Skin epidermis (tissue), 12 donors: ENCODE results near the gene UCN.
A peak's percentile ranks its signal among the peaks of the same experiment; 100 is the strongest.
"Not testable (repeated sequence)": the region's sequence is repeated elsewhere in the genome, so short reads cannot be mapped to it uniquely, and the experiment has no call there.

ENCODE experiments used
- H3K27ac ChIP-seq, 21 experiments: fragments of 200-600 bp; sonication (generic) in 11 of 21; one replicate each; pipeline ENCODE4 v1.5.0; 2020; ENCODE audit warnings: mild to moderate bottlenecking in 3 of 21, inconsistent platforms in 2 of 21, moderate library complexity in 2 of 21
- H3K4me3 ChIP-seq, 7 experiments: fragments of 200-600 bp; sonication (generic) in 2 of 7; one replicate each; pipeline ENCODE4 v1.5.0; 2020; ENCODE audit warnings: inconsistent platforms in 2 of 7, mild to moderate bottlenecking in 2 of 7, moderate library complexity in 1 of 7

UCN gene

GRCh38 chr2:27291865-27292264, 16.4 kb downstream of the UCN start:
- Histone ChIP-seq H3K27ac (no peak overlapping the region), H3K4me3 (no peak overlapping the region)

GRCh38 chr2:27290549-27290948, 17.7 kb downstream of the UCN start:
- Histone ChIP-seq H3K4me3 (no peak overlapping the region), H3K27ac (no peak overlapping the region)

DNA sequence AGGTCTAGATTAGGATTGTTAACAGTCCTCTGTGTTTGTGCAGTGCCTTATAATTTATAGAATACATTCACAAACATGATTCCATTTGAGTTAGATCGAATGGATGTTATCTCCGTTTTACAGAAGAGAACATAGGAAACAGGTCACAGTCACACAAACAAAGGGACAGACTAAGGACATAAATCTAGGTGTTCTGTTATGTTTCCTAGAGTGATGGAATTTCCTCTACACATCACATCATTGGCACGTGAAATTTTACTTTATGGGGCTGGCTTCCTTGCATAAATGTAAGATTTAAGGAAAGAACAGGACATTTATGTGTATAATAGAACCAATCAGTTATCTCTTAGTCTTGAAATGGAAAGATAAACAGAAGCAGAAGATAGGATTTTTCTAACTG, 19.6 kb downstream of the UCN start:
- Histone ChIP-seq H3K27ac (no peak overlapping the region), H3K4me3 (no peak overlapping the region)

DNA sequence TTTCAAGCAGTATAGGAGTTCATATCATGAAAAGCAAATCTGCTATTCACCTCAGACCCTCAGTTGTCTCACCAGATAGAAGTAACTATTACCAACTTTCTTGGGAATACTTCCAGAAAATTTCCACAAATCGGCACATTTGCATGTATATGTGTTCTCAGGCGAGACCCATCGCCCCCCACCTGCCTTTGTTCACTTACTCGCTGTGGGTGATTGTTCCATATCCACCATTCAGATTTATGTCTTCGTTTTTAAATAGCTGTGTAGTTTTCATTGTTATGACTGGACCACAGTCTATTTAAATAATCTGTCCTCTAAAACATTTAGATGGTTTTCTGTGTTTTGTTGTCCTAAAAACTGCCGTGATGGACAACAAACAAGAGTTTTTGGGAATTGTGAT, 22.8 kb downstream of the UCN start:
- Histone ChIP-seq H3K4me3 (no peak overlapping the region), H3K27ac (no peak overlapping the region)

DNA sequence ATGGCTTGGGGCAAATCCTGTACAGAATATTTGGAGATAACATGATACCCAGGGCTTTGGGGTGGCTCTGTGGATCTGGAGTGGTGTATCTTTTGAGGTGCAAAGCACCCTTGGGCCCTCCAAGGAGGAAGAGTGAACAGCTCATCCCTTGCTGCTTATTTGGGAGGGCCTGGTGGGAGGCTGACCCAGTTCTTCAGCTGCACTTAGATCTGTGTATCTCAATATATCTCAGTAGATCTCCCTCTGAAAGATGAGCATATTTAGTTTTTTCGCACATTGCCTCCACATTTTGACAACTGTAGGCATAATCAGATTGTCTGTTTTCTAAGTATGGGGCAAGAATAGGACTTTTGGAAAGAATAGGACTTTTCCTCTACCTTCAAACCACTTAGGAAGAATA, 23.2 kb downstream of the UCN start:
- no peak overlapping the region for H3K27ac ChIP-seq
- no peak overlapping the region for H3K4me3 ChIP-seq

- H3K4me3 ChIP-seq = no peak overlapping the region
Measured at GRCh38 chr2:27282892-27283291, 25.4 kb downstream of the UCN start.

DNA sequence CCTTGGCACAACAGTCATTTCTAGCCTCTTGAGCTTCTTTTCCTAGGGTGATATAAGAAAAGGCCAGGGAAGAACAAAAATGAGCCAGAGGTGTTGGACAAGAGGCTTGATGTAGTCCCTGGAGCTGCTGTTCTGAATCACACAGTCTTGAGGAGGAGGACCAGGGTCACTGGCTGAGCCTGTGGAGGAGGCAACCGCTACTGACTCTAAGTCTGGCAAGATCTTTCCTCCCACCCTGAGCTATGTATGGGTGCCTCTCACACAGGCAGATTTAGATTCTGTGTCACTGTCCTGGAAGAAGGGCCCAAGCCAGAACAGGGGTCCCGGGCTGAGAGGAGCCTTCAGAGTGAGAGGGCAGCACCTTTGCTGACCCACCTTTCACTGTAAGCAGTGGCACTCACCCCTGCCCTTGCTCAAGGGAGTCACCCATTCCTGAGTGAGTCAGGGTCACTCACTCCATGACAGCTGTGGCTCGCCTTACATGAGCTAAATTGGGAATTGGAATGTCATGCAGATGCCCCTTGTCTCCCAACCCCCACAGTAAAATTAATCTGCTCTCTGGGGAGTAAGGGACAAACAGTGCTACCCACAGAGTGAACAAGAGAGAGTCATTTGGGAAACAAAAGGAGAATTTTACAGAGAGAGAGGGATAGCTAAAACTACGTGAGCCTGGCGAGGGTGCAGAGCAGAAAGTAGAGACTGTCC, 26.2 kb downstream of the UCN start, which contains the start of gene TRIM54:
Gene TRIM54 (plus strand): TSS at position 575 of the 705 bp plus-strand sequence. CDS start 303 bp downstream, outside the sequence.
- no peak within 1 kb of the TSS for H3K4me3 ChIP-seq
- no peak within 1 kb of the TSS for H3K27ac ChIP-seq

More at GRCh38 chr2:27282892-27283291, 25.4 kb downstream of the UCN start:
- H3K27ac ChIP-seq = no peak overlapping the region

- Histone ChIP-seq H3K27ac (no peak overlapping the region), H3K4me3 (no peak overlapping the region)
Measured at GRCh38 chr2:27281442-27281841, 26.8 kb downstream of the UCN start.

- H3K27ac ChIP-seq = no peak overlapping the region
- no peak overlapping the region for H3K4me3 ChIP-seq
Measured at GRCh38 chr2:27280826-27281225, 27.4 kb downstream of the UCN start.

GRCh38 chr2:27278010-27278409, 30.2 kb downstream of the UCN start:
- Histone ChIP-seq H3K4me3 (no peak overlapping the region), H3K27ac (no peak overlapping the region)

DNA sequence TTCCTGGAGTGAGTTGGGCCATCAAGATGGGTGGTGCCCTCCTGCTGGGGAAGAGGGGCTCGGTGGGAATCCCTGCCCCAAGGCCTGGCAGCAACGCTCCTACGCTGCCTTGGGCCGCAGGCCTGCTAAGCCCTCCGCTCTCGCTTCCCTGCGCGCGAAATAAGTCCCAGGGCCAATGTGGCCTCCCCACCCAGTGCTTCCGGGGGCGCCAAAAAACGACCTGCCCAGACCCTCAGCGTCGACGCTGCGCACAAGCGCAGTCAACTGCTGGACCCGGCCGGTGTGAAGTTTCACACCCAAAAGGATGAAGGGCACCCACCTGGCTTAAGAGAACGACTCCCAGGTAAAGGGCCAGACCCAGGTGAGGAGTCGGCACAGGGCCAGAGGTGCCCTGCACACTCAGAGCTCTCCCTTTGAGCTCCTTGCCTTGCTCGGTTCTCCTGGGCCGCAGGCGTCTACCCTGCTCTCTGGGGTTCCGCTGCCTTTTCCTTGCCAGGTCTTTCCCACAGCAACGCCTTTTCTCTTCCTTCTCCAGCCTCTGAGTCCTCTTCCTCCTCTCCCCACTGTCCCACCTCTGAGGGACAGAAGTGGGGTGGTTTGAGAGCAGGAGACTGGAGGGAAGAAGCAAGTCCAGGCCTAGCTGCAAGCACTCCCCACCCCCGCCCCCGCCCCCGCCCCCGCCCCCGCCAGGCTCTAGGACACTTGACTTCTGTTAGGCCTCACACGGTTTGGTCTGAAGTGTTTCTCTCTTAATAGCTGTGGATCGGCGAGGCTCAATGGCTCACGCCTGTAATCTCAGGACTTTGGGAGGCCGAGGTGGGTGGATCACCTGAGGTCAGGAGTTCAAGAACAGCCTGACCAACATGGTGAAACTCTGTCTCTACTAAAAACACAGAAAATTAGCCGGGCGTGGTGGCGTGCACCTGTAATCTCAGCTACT, 32.8 kb downstream of the UCN start, which contains the start of gene DNAJC5G:
Gene DNAJC5G (plus strand): TSS at position 223 of the 940 bp plus-strand sequence. CDS start 1,296 bp downstream, outside the sequence.
- no peak within 1 kb of the TSS for H3K27ac ChIP-seq

DNA sequence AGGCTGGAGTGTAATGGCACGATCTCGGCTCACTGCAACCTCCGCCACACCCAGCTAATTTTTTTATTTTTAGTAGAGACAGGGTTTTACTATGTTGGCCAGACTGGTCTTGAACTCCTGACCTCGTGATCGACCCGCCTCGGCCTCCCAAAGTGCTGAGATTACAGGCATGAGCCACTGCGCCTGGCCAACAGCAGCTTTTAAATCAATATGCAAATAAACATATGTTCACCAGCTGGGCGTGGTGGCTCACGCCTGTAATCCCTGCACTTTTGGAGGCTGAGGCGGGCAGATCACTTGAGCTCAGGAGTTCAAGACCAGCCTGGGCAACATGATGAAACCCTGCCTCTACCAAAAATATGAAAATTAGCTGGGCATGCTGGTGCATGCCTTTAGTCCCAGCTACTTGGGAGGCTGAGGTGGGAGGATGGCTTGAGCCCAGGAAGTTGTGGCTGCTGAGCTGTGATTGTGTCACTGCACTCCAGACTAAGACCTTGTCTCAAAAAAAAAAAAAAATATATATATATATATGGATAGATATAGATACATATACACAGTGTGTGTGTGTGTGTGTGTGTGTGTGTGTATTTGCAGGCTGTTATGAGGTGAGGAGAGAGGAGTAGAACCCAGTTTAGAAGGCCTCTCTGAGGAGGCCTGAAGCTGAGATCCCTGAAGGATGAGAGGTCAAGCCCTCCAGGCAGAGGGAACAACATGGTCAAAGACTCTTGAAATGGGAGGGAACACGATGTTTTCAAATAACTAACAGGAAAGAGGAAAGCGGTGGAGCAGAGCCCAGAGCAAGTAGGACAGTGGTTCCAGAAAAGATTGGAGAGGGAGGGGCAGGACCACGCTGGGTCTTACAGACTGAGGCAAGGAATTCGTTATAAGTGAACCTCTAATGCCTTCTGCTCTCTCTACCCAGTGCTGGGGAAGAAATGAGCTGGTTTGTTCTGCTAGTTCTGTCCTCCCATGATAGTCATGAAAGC, 35.4 kb downstream of the UCN start:
- H3K4me3 ChIP-seq, H3K27ac ChIP-seq: not testable (repeated sequence)

More for the DNA sequence above, 32.8 kb downstream of the UCN start, which contains the start of gene DNAJC5G:
- no peak within 1 kb of the TSS for H3K4me3 ChIP-seq

DNA sequence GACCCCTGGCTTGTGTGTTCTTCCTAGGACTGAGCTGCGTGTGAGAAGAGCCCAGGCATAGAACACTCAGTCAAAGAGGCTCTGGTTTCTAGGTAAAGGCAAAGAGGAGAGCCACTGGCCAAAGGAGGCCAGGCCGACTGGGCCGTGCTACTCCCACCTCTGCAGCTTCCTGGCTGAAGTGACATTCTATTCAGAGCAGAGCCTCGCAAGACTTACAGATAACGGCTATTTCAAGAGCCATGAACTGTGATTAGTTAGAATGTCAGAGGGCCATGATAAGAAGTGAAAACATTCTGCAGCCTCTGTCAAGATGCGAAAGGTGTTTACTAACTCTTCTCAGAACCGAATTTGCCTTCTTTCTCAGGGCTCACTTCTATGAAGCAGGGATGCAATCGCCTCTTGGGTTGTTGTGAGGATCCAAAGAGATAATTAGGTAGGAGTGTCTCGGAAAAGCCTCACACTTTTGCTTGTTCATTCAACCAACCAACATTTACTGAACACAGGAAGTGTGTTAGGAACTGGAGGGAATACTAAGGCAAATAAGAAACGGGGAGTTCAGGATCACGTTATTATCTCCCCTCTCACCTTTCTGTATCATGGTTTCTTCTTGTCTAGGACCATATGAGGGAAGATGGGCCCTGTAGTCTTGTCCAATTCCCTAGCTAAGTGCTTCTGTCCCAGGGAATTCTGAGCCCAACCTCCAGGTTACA, 36.5 kb downstream of the UCN start:
- H3K4me3 ChIP-seq = no peak overlapping the region

GRCh38 chr2:27270670-27271069, 37.6 kb downstream of the UCN start:
- no peak overlapping the region for H3K27ac ChIP-seq

More for the DNA sequence above, 36.5 kb downstream of the UCN start:
- no peak overlapping the region for H3K27ac ChIP-seq

DNA sequence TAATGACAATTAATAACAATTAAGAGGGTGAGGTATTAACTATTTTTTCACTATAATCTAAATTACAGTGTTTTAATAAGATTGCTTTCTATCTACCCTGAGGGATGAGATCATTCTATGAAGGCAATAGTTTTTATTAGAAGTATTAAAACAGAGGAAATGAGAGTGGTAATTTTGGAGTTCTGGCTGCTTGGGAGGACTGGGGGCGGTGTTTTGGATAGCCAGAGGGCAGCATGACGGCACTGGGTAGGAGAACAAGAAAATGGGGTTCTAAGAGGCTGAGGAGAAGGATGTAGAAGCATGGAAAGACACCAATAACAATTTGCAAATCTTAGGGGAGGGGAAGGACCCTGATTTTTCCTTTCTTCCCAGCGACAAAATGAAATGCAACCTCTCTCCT, 38.1 kb downstream of the UCN start:
- no peak overlapping the region for H3K27ac ChIP-seq

More at GRCh38 chr2:27270670-27271069, 37.6 kb downstream of the UCN start:
- no peak overlapping the region for H3K4me3 ChIP-seq

DNA sequence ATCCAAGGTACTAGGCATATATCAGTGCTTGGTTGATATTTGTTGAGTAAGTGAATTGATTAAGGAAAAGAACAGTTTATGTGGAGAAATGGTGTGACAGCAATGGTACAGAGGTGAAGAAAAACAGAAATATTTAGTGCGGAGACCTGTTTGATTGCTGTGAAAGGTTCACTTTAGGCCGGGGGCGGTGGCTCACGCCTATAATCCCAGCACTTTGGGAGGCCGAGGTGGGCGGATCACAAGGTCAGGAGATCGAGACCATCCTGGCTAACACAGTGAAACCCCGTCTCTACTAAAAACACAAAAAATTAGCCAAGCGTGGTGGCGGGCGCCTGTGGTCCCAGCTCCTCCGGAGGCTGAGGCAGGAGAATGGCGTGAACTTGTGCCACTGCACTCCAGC, 39.9 kb downstream of the UCN start:
- not testable (repeated sequence) for H3K27ac ChIP-seq

More for the DNA sequence above, 38.1 kb downstream of the UCN start:
- no peak overlapping the region for H3K4me3 ChIP-seq

DNA sequence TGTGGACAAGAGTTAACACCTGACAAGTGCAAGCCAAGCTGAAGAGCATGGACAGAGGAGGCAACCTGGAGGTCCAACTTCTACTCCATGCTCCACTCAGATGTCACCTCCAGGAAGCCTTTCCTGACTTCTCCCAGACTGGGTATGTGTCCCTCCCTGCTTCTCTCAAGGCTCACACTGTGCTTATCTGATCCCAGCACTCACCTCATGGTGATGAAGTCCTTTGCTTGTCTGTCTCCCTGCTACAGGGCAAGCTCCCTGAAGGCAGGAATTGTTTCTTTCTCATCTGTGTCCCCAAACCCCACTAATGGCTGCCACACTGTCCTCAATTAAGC, 42.7 kb downstream of the UCN start:
- H3K4me3 ChIP-seq = no peak overlapping the region
- H3K27ac ChIP-seq = no peak overlapping the region

More for the DNA sequence above, 39.9 kb downstream of the UCN start:
- H3K4me3 ChIP-seq = not testable (repeated sequence)

DNA sequence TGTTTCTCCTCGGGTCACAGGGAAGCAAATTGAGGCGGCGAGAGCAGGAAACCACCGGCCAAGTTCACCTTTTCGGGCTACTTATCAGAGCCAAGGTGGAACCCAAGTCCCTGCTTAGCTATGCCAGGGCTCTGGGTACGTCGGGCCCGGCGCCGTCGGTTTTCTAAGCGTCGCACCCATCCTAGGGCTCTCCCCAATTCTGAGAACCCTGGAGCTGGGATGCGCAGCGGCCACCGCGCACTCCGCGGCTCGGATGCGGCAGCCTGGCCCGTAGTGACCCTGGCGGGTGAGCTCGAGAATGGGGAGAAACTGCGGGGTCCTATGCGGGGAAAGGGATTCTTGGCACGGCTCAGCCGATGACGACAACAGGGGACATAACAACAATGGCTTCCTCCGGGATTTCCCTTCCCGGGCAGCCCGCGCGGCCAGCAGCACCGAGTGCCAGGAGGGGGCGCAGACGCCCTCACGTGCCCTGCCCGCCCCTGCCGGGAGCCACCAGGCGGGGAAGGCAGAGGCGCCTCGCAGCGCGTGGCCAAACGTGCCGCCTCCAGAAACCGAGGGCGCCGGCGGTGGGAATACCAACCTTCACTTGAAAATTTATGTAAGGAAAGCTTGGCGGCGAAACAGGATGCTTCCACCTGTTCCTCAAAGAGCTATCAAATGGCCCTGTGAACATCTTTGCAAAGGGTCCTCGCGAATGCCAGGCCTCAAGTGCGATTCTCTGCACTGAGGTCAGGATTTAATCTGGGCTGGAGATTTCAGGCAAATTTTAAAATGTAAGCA, 43.3 kb downstream of the UCN start:
- H3K4me3 ChIP-seq = peak overlapping the region in 4 of 7 experiments; percentile 2 to 28 (median 10)
- H3K27ac ChIP-seq = no peak overlapping the region
